Kidney (tissue), 14 donors: ENCODE data around the gene SYT1. TPM values are rescaled to one million over a fixed set of nuclear protein-coding genes. Genes with fewer than 3 reads are reported as not detected.

Source experiments
- DNase-seq, 5 donors: peaks; one replicate each; pipeline ENCODE4 v3.0.0-alpha.2; 2013 to 2020
- FAIRE-seq: peaks from 2 replicates; lab custom pipeline; 2012; peaks lifted over from hg19 to GRCh38; lab: Jason Lieb, UNC
- H3K27ac ChIP-seq, 2 donors: one replicate each; pipeline ENCODE4 v1.7.0; 2013; ENCODE audit warnings: low read depth in 2 of 2, low read length in 2 of 2, inconsistent platforms in 1 of 2
- H3K27me3 ChIP-seq: one replicate; pipeline ENCODE4 v1.7.1; 2013; ENCODE audit warnings: low read length, inconsistent platforms; ENCODE audit not compliant: control insufficient read depth, insufficient read depth
- H3K36me3 ChIP-seq, 3 donors: one replicate each; pipeline versions ENCODE4 v1.7.0 to v1.7.1; 2013; ENCODE audit warnings: low read length in 3 of 3, control low read depth in 1 of 3, inconsistent platforms in 1 of 3; ENCODE audit not compliant: insufficient read depth in 3 of 3, control insufficient read depth in 2 of 3
- H3K4me1 ChIP-seq, 3 donors: one replicate each; pipeline versions ENCODE4 v1.7.0 to v1.7.1; 2013; ENCODE audit warnings: low read length in 3 of 3, inconsistent platforms in 1 of 3, low read depth in 1 of 3; ENCODE audit not compliant: control insufficient read depth in 2 of 3, insufficient read depth in 2 of 3
- H3K4me3 ChIP-seq, 3 donors: one replicate each; pipeline versions ENCODE4 v1.7.0 to v1.8.1; 2013; ENCODE audit warnings: low read length in 3 of 3, control low read depth in 1 of 3, inconsistent platforms in 1 of 3
- H3K9ac ChIP-seq, 3 donors: one replicate each; pipeline versions ENCODE4 v1.7.0 to v1.7.1; 2013; ENCODE audit warnings: low read length in 3 of 3, control low read depth in 1 of 3, inconsistent platforms in 1 of 3
- H3K9me3 ChIP-seq, 3 donors: one replicate each; pipeline versions ENCODE4 v1.7.0 to v1.7.1; 2013; ENCODE audit warnings: low read length in 3 of 3, control low read depth in 1 of 3, inconsistent platforms in 1 of 3; ENCODE audit not compliant: control insufficient read depth in 2 of 3, insufficient read depth in 1 of 3
- intact Hi-C: fragments of 100-400 bp; cut with DNase I; formaldehyde crosslinking; loops from one replicate; pipeline ENCODE4 v1.11.1; 2022
- polyA plus RNA-seq: library from polyadenylated mRNA; stranded (reverse); fragments of 350-450 nt; fragmentation: Illumina TruSeq; extraction: RNeasy Lipid Tissue Mini Kit (QIAGEN cat#74804); gene quantifications from one replicate; pipeline ENCODE4 v1.2.3, GENCODE V29; 2014; ENCODE audit warnings: low read depth, low replicate concordance; ENCODE audit not compliant: insufficient read depth
- total RNA-seq: library from RNA; stranded (reverse); fragmentation: NEBNext Ultra II Directional; extraction: Animal tissue kit (Norgen Biotek cat#: 25700); gene quantifications from one replicate; pipeline ENCODE4 v1.2.1, GENCODE V29; 2021
- TF ChIP-seq, protein P1 (sequence below): IDR thresholded peaks from 3 replicates; pipeline ENCODE4 v1.5.1; 2012; ENCODE audit warnings: mild to moderate bottlenecking, moderate library complexity, borderline replicate concordance; ENCODE audit not compliant: insufficient read depth; ENCODE audit errors: extremely low read depth
- donor health status: control.
- donor health status: control.
- donor health status: control.
- donor health status: control.
- donor health status: control.
- donor health status: DM: yes; HTN: yes; CAD: no.
- donor health status: Normal renal cell carcinoma (clear cell type).

The SYT1 gene
- total and polyA plus RNA-seq, 2 donors from 2014 or later, result 0.69 to 1.2 TPM

DNA sequence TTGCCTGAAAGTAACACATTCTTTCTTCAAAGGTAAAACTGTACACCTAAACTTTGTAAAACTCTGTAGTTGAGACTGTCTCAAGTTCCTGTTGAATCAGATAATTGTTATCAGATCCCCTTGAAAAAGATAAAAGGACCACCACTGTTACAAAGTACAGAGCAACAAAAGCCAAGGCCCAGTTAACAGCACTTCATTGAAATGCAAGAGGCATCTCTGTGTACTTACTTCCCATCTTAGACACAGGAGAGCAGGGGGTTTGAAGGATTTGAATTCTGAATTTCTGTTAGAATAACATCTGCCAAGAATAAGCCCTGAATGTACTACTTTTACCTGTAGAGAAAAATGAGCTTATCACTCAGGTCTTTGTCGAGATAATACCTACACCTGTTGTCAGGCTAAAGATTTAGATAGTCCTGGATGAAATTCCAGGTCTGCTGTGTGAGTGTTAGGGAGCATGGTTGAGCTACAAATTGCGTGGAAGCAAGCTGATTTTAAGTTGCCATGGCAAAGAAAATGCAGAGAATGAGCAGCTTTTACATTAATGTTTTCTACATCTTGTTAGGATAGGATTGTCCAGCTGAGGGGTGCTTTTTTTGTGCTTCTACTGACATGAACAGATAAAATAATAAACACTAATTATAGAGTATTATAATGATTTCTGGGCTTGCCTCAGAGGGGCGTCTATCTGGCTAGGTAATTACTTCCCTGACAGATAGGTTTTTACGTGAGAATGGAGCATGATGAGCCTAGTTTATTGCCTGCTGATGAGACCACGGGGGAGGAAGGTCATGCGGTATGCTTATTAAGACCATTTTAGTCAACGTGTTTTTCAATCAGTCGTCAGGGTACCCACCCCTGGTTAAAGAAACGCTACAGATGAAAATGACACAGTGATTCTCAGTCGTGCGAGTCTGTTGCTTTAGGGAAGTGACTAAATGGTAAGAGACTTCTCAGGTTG is 517.0 kb downstream of the SYT1 start:
- TF ChIP-seq, protein P1, sequence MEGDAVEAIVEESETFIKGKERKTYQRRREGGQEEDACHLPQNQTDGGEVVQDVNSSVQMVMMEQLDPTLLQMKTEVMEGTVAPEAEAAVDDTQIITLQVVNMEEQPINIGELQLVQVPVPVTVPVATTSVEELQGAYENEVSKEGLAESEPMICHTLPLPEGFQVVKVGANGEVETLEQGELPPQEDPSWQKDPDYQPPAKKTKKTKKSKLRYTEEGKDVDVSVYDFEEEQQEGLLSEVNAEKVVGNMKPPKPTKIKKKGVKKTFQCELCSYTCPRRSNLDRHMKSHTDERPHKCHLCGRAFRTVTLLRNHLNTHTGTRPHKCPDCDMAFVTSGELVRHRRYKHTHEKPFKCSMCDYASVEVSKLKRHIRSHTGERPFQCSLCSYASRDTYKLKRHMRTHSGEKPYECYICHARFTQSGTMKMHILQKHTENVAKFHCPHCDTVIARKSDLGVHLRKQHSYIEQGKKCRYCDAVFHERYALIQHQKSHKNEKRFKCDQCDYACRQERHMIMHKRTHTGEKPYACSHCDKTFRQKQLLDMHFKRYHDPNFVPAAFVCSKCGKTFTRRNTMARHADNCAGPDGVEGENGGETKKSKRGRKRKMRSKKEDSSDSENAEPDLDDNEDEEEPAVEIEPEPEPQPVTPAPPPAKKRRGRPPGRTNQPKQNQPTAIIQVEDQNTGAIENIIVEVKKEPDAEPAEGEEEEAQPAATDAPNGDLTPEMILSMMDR, result no peak
- H3K36me3 ChIP-seq, result no peaks in the 10 kb centered on the region
- H3K4me3 ChIP-seq, result no peak overlapping the region
- FAIRE-seq (no peak), DNase-seq (peak in 1 of 5 donors; percentile 16)
- no peaks in the 10 kb centered on the region for H3K27me3 ChIP-seq
- peaks cover 0 to 8% (median 0%) of the 10 kb centered on the region in 3 donors for H3K4me1 ChIP-seq
- no peak overlapping the region for H3K27ac ChIP-seq
- intact Hi-C loops, result no loop called here
- H3K9me3 ChIP-seq, result no peaks in the 10 kb centered on the region
- no peak overlapping the region for H3K9ac ChIP-seq

DNA sequence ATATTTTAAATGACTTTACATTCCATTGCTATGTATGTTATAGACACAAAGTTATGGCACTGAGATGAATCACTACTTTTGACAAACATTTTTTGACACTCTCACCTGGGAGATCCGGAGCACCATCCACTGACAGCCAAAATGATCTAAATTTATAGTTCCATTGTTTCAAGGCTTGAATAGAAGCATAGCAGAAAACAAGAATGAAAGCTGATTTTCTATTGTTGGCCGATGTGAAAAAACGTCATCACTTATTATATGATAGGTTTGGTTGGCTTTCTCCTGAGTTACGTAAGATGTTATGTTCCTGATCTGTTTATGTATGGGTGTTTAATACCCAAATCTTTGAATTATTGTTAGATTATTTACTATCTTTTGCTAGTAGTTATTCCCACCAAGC is 520.0 kb downstream of the SYT1 start:
- Histone ChIP-seq H3K27ac (no peak overlapping the region), H3K9ac (no peak overlapping the region), H3K9me3 (no peaks in the 10 kb centered on the region), H3K27me3 (no peaks in the 10 kb centered on the region), H3K36me3 (no peaks in the 10 kb centered on the region), H3K4me3 (no peak overlapping the region), H3K4me1 (no peaks in the 10 kb centered on the region)
- no peak for FAIRE-seq
- DNase-seq, result no peak
- TF ChIP-seq, protein P1, result no peak
- intact Hi-C loops, result no loop called here

DNA sequence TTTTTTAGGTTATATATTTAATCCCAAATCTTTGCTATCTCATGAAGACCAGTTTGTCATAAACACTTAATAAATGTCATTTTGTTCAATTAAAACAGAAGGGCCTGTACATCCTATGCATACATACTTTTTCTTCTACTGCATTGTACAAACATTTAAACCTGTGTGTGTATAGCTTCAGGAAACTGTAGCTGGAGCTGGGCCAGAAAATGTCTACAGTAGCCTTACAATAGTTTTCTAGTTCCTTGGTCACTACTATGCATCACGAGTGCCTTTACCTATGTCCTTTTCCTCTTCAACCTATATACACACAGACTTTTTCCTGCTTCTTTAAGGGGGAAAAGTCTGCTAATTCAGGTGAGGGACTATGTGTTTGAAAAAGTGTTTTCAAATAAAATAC is 523.4 kb downstream of the SYT1 start:
- TF ChIP-seq, protein P1, result no peak
- intact Hi-C loops, result no loop called here
- Histone ChIP-seq H3K36me3 (no peaks in the 10 kb centered on the region), H3K27me3 (no peaks in the 10 kb centered on the region), H3K27ac (no peak overlapping the region), H3K4me3 (no peak overlapping the region), H3K9me3 (no peaks in the 10 kb centered on the region), H3K9ac (no peak overlapping the region), H3K4me1 (no peaks in the 10 kb centered on the region)
- DNase-seq (no peak), FAIRE-seq (no peak)
